GM12878 (cell line): ENCODE data around the gene TMEM132D. TPM values are rescaled to one million over a fixed set of nuclear protein-coding genes. Genes with fewer than 3 reads are reported as not detected.

Experiments used
- ATAC-seq: fragments of 200-7000 bp; cut with Tn5 transposase; 3 replicates; pipeline ENCODE4 v1.9.1; 2020; ENCODE audit warnings: mild to moderate bottlenecking, moderate library complexity
- BruUV-seq: library from RNA; stranded (reverse); fragments of 400-500 nt; replicated peaks from 2 replicates; lab custom pipeline; 2021; lab: Mats Ljungman, UMichigan
- CTCF ChIA-PET: fragments of 300-600 bp; sonication (Branson Sonifier 250); formaldehyde crosslinking; extraction: SDS; loops from one replicate; lab custom pipeline; 2021; ENCODE audit warnings: inconsistent platforms; lab: Yijun Ruan, JAX
- POLR2A ChIA-PET: fragments of 350-600 bp; formaldehyde crosslinking; extraction: SDS; loops from one replicate; lab custom pipeline; 2021; ENCODE audit warnings: inconsistent platforms; lab: Charles Lee
- RAD21 ChIA-PET: fragments of 300-600 bp; sonication (Branson Sonifier 250); formaldehyde crosslinking; loops from one replicate; lab custom pipeline; 2023; ENCODE audit warnings: antibody characterized with exemption; ENCODE audit not compliant: unreplicated experiment; lab: Charles Lee
- SMC1A ChIA-PET: fragments of 300-600 bp; sonication (Branson Sonifier 250); formaldehyde crosslinking; loops from one replicate; lab custom pipeline; 2023; ENCODE audit not compliant: unreplicated experiment, uncharacterized antibody; lab: Charles Lee
- DNase-seq: peaks from one replicate; pipeline ENCODE4 v3.0.0-alpha.2; 2011; ENCODE audit warnings: low read depth, low spot score
- FAIRE-seq: peaks from 3 replicates; lab custom pipeline; 2011; peaks lifted over from hg19 to GRCh38; lab: Jason Lieb, UNC
- H2AFZ ChIP-seq: 2 replicates; pipeline ENCODE4 v1.6.0; 2011; ENCODE audit warnings: low read depth, low read length, control low read depth; ENCODE audit not compliant: control insufficient read depth
- H3K27ac ChIP-seq: 2 replicates; pipeline ENCODE4 v1.5.1; 2011; ENCODE audit warnings: control low read depth; ENCODE audit not compliant: control insufficient read depth, insufficient read depth
- H3K27me3 ChIP-seq, 2 experiments: replicated peaks in 1 of 2; 2 replicates each; pipeline versions ENCODE4 v1.6.0 to v1.6.1; 2011; ENCODE audit warnings: low read length in 1 of 2; ENCODE audit not compliant: control insufficient read depth in 2 of 2, insufficient read depth in 2 of 2
- H3K36me3 ChIP-seq, 2 experiments: 2 replicates each; pipeline ENCODE4 v1.5.1; 2011; ENCODE audit warnings: low read length in 1 of 2; ENCODE audit not compliant: control insufficient read depth in 2 of 2, insufficient read depth in 2 of 2
- H3K4me1 ChIP-seq: 2 replicates; pipeline ENCODE4 v1.6.1; 2011; ENCODE audit warnings: mild to moderate bottlenecking, low read length, moderate library complexity, mixed read lengths; ENCODE audit not compliant: control insufficient read depth, insufficient read depth
- H3K4me2 ChIP-seq: 2 replicates; pipeline ENCODE4 v1.6.0; 2011; ENCODE audit warnings: control low read depth; ENCODE audit not compliant: control insufficient read depth, insufficient read depth
- H3K4me3 ChIP-seq: fragments of 200-600 bp; sonication (generic); 2 replicates; pipeline ENCODE4 v1.5.1; 2016
- H3K79me2 ChIP-seq: 2 replicates; pipeline ENCODE4 v1.6.0; 2011; ENCODE audit warnings: low read length; ENCODE audit not compliant: control insufficient read depth, insufficient read depth
- H3K9ac ChIP-seq: 2 replicates; pipeline ENCODE4 v1.8.0; 2011; ENCODE audit warnings: low read length, control low read depth, mixed read lengths; ENCODE audit not compliant: control insufficient read depth, insufficient read depth
- H3K9me3 ChIP-seq: replicated peaks from 3 replicates; pipeline ENCODE4 v1.5.1; 2011; ENCODE audit warnings: mild to moderate bottlenecking, low read length; ENCODE audit not compliant: control insufficient read depth, insufficient read depth
- H4K20me1 ChIP-seq: 2 replicates; pipeline ENCODE4 v1.6.0; 2011; ENCODE audit not compliant: control insufficient read depth, insufficient read depth
- CBX3 ChIP-seq: fragments of 200-600 bp; sonication (generic); IDR thresholded peaks from 2 replicates; pipeline ENCODE4 v1.6.1; 2016; ENCODE audit warnings: low read depth, borderline replicate concordance
- CHD2 ChIP-seq: IDR thresholded peaks from 2 replicates; pipeline ENCODE4 v1.6.1; 2011; ENCODE audit warnings: low read depth, low read length, improper control_type of control experiment, borderline replicate concordance
- CREB1 ChIP-seq: IDR thresholded peaks from 2 replicates; pipeline ENCODE4 v1.6.1; 2012; ENCODE audit warnings: low read depth, mild to moderate bottlenecking, inconsistent platforms
- FOXK2 ChIP-seq: fragments of 450-650 bp; IDR thresholded peaks from 2 replicates; pipeline ENCODE4 v1.6.1; 2017; ENCODE audit warnings: mild to moderate bottlenecking, moderate library complexity
- FOXM1 ChIP-seq: IDR thresholded peaks from 2 replicates; pipeline ENCODE4 v1.6.1; 2012; ENCODE audit warnings: low read depth, mild to moderate bottlenecking, inconsistent platforms, low read length, moderate library complexity
- MTA3 ChIP-seq: IDR thresholded peaks from 2 replicates; pipeline ENCODE4 v1.6.1; 2012; ENCODE audit warnings: low read length, inconsistent platforms, borderline replicate concordance
- MYB ChIP-seq: fragments of 150-350 bp; IDR thresholded peaks from 2 replicates; pipeline ENCODE4 v1.6.1; 2014; ENCODE audit warnings: mild to moderate bottlenecking, low read depth, low read length, borderline replicate concordance
- MYC ChIP-seq: IDR thresholded peaks from 2 replicates; pipeline ENCODE4 v1.6.1; 2011; ENCODE audit warnings: mild to moderate bottlenecking, low read length, moderate library complexity, inconsistent platforms; ENCODE audit not compliant: insufficient read depth, insufficient replicate concordance, insufficient read length, severe bottlenecking
- NBN ChIP-seq: fragments of 450-650 bp; IDR thresholded peaks from 2 replicates; pipeline ENCODE4 v1.6.1; 2016
- PAX5 ChIP-seq: IDR thresholded peaks from 2 replicates; pipeline ENCODE4 v1.6.1; 2011; ENCODE audit warnings: low read depth, low read length, borderline replicate concordance
- PML ChIP-seq: IDR thresholded peaks from 2 replicates; pipeline ENCODE4 v1.6.1; 2012; ENCODE audit warnings: low read length, inconsistent platforms
- RBBP5 ChIP-seq: fragments of 200-600 bp; sonication (generic); conservative IDR thresholded peaks from 2 replicates; pipeline ENCODE4 v1.6.1; 2016
- RELA ChIP-seq: fragments of 450-650 bp; IDR thresholded peaks from 2 replicates; pipeline ENCODE4 v1.8.0; 2014; ENCODE audit warnings: borderline replicate concordance; ENCODE audit not compliant: partially characterized antibody
- RELB ChIP-seq: fragments of 450-650 bp; IDR thresholded peaks from 2 replicates; pipeline ENCODE4 v1.6.1; 2017; ENCODE audit warnings: low read depth, mild to moderate bottlenecking, moderate library complexity
- SPI1 ChIP-seq: IDR thresholded peaks from 2 replicates; pipeline ENCODE4 v1.6.1; 2011; ENCODE audit warnings: low read depth, mild to moderate bottlenecking, low read length, moderate library complexity, borderline replicate concordance; ENCODE audit not compliant: insufficient read depth
- STAT3 ChIP-seq: IDR thresholded peaks from 2 replicates; pipeline ENCODE4 v1.6.1; 2011; ENCODE audit warnings: low read depth, low read length, improper control_type of control experiment
- WGBS: methylation state at CpG from one replicate; pipeline ENCODE4 v1.1.6; 2016; ENCODE audit warnings: low lambda C conversion rate; ENCODE audit not compliant: insufficient replicate concordance, insufficient coverage; ENCODE audit errors: missing lambda C conversion rate; 5-methylcytosine and 5-hydroxymethylcytosine counted together
- in situ Hi-C: fragments of 300-500 bp; cut with MboI; formaldehyde crosslinking; loops from 9 replicates; pipeline ENCODE4 v1.14.3; 2018; ENCODE audit warnings: mixed read lengths
- intact Hi-C: fragments of 100-400 bp; cut with micrococcal nuclease; formaldehyde crosslinking; loops from one replicate; pipeline ENCODE4 v1.14.2; 2022; ENCODE audit not compliant: unreplicated experiment
- polyA plus RNA-seq, 11 experiments: library from polyadenylated mRNA; depleted of rRNA in 4 of 11; unstranded in 6 of 11; stranded (reverse) in 5 of 11; fragments of >200 nt; fragmentation: Nextera tagmentation in 4 of 11; fragmentation: Illumina TruSeq in 1 of 11; extraction: Ambion mirVana in 4 of 11; extraction: Trizol in 1 of 11; gene quantifications; 1 replicate in 1 of 11; 2 replicates in 10 of 11; pipeline versions ENCODE4 v1.2.1 to v1.2.3, GENCODE V29; 2011 to 2016; ENCODE audit warnings: inconsistent platforms in 2 of 11, missing spikeins in 2 of 11, low read depth in 1 of 11
- total RNA-seq, 4 experiments: library from RNA; depleted of rRNA in 3 of 4; stranded (reverse); fragments of >200 nt in 3 of 4; fragmentation: Illumina TruSeq in 1 of 4; extraction: Trizol in 1 of 4; gene quantifications; 2 replicates each; pipeline versions ENCODE4 v1.2.1 to v1.2.3, GENCODE V29; 2013 to 2021
- TF ChIP-seq, protein P1 (sequence below): IDR thresholded peaks from 2 replicates; pipeline ENCODE4 v1.6.1; 2011; ENCODE audit warnings: low read depth, mild to moderate bottlenecking, low read length, moderate library complexity, borderline replicate concordance; ENCODE audit errors: extremely low read depth
- TF ChIP-seq, protein P2 (sequence below): fragments of 150-350 bp; IDR thresholded peaks from 2 replicates; pipeline ENCODE4 v1.6.1; 2016; ENCODE audit warnings: low read depth, low read length

Gene TMEM132D
- total and polyA plus RNA-seq, 10 of the 15 experiments (the other 5 are each of a cell fraction or from before 2014, with no cell fraction given): under 0.01 to 0.12 (median 0.02) TPM; not detected in 3

DNA sequence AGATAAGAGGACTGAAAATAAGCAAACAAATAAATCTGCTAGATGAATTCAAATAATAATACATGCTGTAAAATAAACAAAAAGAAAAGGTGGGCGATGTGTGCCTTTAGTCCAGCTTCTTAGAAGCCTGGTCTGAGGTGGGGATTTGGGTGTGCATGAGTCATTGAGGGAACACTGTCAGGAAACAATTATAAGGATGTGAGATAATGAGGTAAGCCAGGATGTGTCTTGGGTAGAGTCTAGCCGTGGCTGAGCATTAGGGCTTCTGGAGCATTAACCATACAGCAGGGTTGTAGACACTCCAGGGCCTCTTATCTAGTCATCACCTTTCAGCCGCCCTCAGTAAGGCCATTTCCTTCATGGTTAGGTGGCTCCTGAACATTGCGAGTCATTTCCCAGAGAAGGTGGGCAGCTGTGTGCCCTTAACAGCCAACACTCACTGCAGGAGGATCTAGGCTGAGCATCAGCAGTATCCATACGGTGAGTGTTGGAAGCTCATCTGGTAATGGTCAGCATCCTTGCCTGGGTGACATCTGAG, 645.0 kb downstream of the TMEM132D start:
- ChIA-PET CTCF (no interaction called here), POLR2A (no interaction called here)
- H3K4me3 ChIP-seq: no peak overlapping the region

More for the DNA sequence above, 645.0 kb downstream of the TMEM132D start:
- RAD21 ChIA-PET: no interaction called here
- in situ Hi-C loops: no loop called here
- DNase-seq (no peak), ATAC-seq (no peak), FAIRE-seq (no peak)
- no peaks in the 10 kb centered on the region for H3K27me3 ChIP-seq
- no TSS peak for BruUV-seq
- no peaks in the 10 kb centered on the region for H4K20me1 ChIP-seq
- no peak overlapping the region for H3K9ac ChIP-seq
- H3K36me3 ChIP-seq: no peaks in the 10 kb centered on the region
- no peak overlapping the region for H3K27ac ChIP-seq
- no peak overlapping the region for H2AFZ ChIP-seq
- no peaks in the 10 kb centered on the region for H3K79me2 ChIP-seq
- H3K4me1 ChIP-seq: no peaks in the 10 kb centered on the region
- H3K9me3 ChIP-seq: no peaks in the 10 kb centered on the region
- SMC1A ChIA-PET: no interaction called here
- TF ChIP-seq PML (no peak), FOXM1 (no peak), FOXK2 (no peak), NBN (no peak), STAT3 (no peak), MYC (no peak), RELA (no peak), MYB (no peak), RELB (no peak), RBBP5 (no peak), CBX3 (no peak), CHD2 (no peak), PAX5 (no peak), SPI1 (no peak), CREB1 (no peak), MTA3 (no peak)
- TF ChIP-seq, protein P1, sequence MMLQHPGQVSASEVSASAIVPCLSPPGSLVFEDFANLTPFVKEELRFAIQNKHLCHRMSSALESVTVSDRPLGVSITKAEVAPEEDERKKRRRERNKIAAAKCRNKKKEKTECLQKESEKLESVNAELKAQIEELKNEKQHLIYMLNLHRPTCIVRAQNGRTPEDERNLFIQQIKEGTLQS: no peak
- TF ChIP-seq, protein P2, sequence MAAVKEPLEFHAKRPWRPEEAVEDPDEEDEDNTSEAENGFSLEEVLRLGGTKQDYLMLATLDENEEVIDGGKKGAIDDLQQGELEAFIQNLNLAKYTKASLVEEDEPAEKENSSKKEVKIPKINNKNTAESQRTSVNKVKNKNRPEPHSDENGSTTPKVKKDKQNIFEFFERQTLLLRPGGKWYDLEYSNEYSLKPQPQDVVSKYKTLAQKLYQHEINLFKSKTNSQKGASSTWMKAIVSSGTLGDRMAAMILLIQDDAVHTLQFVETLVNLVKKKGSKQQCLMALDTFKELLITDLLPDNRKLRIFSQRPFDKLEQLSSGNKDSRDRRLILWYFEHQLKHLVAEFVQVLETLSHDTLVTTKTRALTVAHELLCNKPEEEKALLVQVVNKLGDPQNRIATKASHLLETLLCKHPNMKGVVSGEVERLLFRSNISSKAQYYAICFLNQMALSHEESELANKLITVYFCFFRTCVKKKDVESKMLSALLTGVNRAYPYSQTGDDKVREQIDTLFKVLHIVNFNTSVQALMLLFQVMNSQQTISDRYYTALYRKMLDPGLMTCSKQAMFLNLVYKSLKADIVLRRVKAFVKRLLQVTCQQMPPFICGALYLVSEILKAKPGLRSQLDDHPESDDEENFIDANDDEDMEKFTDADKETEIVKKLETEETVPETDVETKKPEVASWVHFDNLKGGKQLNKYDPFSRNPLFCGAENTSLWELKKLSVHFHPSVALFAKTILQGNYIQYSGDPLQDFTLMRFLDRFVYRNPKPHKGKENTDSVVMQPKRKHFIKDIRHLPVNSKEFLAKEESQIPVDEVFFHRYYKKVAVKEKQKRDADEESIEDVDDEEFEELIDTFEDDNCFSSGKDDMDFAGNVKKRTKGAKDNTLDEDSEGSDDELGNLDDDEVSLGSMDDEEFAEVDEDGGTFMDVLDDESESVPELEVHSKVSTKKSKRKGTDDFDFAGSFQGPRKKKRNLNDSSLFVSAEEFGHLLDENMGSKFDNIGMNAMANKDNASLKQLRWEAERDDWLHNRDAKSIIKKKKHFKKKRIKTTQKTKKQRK: no peak
- TF ChIP-seq, all 136 proteins: peak for 0
- intact Hi-C loops: no loop called here
- H3K4me2 ChIP-seq: no peak overlapping the region
- 8% methylated on average over 5 of the region's 5 CpGs for WGBS
